Colonic mucosa (tissue), 4 donors: Measurements from ENCODE around the gene YPEL5. TPM values are rescaled to one million over a fixed set of nuclear protein-coding genes. Genes with fewer than 3 reads are reported as not detected.

Experiments
- DNase-seq: peaks from one replicate; pipeline ENCODE4 v3.0.0-alpha.2; 2020
- H3K27ac ChIP-seq: fragments of 200-600 bp; one replicate; pipeline ENCODE4 v1.8.0; 2021
- H3K27me3 ChIP-seq: fragments of 200-600 bp; one replicate; pipeline ENCODE4 v1.8.0; 2021
- H3K36me3 ChIP-seq: fragments of 200-600 bp; one replicate; pipeline ENCODE4 v1.8.0; 2021
- H3K4me1 ChIP-seq: fragments of 200-600 bp; one replicate; pipeline ENCODE4 v1.8.0; 2021; ENCODE audit warnings: mild to moderate bottlenecking
- H3K4me3 ChIP-seq: fragments of 200-600 bp; one replicate; pipeline ENCODE4 v1.8.0; 2021
- H3K9ac ChIP-seq, 2 donors: one replicate each; pipeline ENCODE4 v1.7.0; 2013; ENCODE audit warnings: control low read depth in 2 of 2, low read depth in 2 of 2, low read length in 2 of 2
- H3K9me3 ChIP-seq: fragments of 200-600 bp; one replicate; pipeline ENCODE4 v1.8.0; 2021
- CTCF ChIP-seq: fragments of 200-600 bp; IDR thresholded peaks from one replicate; pipeline ENCODE4 v1.8.0; 2022; ENCODE audit warnings: antibody characterized with exemption, mild to moderate bottlenecking
- intact Hi-C: fragments of 100-400 bp; cut with DNase I; formaldehyde crosslinking; loops from one replicate; pipeline ENCODE4 v1.14.1; 2022
- total RNA-seq, 2 donors: library from RNA; stranded (reverse); fragmentation: NEBNext Ultra II Directional in 1 of 2; extraction: Animal tissue kit (Norgen Biotek cat#: 25700) in 1 of 2; gene quantifications; one replicate each; pipeline ENCODE4 v1.2.1, GENCODE V29; 2021
- donor health status: healthy.
- donor health status: DM: no; HTN: no; CAD: no.
- donor health status: DM: no; HTN: no; CAD: no.

YPEL5 gene
- total RNA-seq, 2 donors from 2014 or later, result 26.7 to 78.7 TPM

GRCh38 chr2:30206461-30207430, 59.9 kb downstream of the YPEL5 start:
- Histone ChIP-seq H3K9me3 (no peaks in the 10 kb centered on the region), H3K4me1 (no peaks in the 10 kb centered on the region), H3K27ac (no peak overlapping the region), H3K27me3 (no peaks in the 10 kb centered on the region), H3K4me3 (no peak overlapping the region), H3K36me3 (no peaks in the 10 kb centered on the region), H3K9ac (no peak overlapping the region)
- intact Hi-C loops, result no loop called here
- DNase-seq, result no peak
- TF ChIP-seq CTCF, result no peak

DNA sequence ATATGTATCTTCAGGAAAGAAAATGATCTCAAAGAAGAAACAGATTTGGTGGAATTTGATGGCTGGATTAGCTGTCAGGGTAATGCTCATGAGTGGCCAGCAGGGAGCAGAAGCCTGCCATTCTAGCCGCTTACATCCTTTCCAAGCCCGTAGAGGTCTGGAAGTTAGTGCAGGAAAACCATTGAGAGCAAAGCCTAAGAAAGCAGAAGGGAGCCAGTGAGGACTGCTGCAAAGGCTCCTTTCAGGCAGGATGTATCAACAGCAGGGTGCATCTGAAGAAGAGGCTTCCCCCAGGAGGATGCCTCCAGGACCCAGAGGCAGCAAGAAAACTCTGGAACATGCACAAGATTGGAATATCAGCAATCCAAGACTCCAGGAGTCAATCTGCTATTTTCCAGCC, 61.6 kb downstream of the YPEL5 start:
- Histone ChIP-seq H3K9me3 (no peaks in the 10 kb centered on the region), H3K4me3 (no peak overlapping the region), H3K36me3 (no peaks in the 10 kb centered on the region), H3K4me1 (no peaks in the 10 kb centered on the region), H3K27me3 (no peaks in the 10 kb centered on the region), H3K9ac (no peak overlapping the region), H3K27ac (no peak overlapping the region)
- intact Hi-C loops, result loop anchor here (2.0 kb wide), 1 partner anchor 498 kb away; no protein-coding TSS in a partner anchor
- peak; percentile 82 for TF ChIP-seq CTCF
- DNase-seq, result peak; percentile 56

DNA sequence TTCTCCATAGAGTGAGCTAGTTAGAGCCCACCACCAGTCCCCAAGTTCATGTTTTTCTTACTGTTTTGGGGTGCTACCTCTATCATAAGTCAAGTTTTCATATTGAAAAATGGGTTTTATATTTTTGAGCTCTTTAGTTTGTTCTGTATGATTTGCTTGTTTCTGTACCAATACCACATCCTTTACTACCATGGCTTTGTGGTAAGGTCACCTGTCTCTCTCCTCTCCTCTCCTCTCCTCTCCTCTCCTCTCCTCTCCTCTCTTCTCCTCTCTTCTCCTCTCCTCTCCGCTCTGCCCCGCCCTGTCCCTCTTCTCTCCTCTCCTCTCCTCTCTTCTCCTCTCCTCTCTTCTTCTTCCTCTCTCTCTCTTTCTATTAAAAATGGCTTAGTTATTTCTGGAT, 62.4 kb downstream of the YPEL5 start:
- intact Hi-C loops, result loop anchor here (2.0 kb wide), 1 partner anchor 498 kb away; no protein-coding TSS in a partner anchor
- Histone ChIP-seq H3K27me3 (no peaks in the 10 kb centered on the region), H3K36me3 (no peaks in the 10 kb centered on the region), H3K4me1 (no peaks in the 10 kb centered on the region), H3K9me3 (no peaks in the 10 kb centered on the region), H3K4me3 (no peak overlapping the region), H3K9ac (no peak overlapping the region), H3K27ac (no peak overlapping the region)
- no peak for TF ChIP-seq CTCF
- DNase-seq, result no peak

Other genes starting within 250 kb of the YPEL5 start
- gene ALK, start 225.4 kb upstream of the YPEL5 start, total RNA-seq, result under 1 TPM in 1 of 2 donors, not detected in 1; 0.19 TPM
- gene LBH, start 84.5 kb downstream of the YPEL5 start, total RNA-seq, result 10 to 100 TPM in 1 of 2 donors, 1 to 10 TPM in 1; 8.7 to 16.1 TPM